K562 (cell line): ENCODE measurements around the gene CCDC9. TPM values are rescaled to one million over a fixed set of nuclear protein-coding genes. Genes with fewer than 3 reads are reported as not detected.

ENCODE experiments used
- ATF1 ChIP-seq, 2 experiments: fragments of 450-650 bp in 1 of 2; IDR thresholded peaks; 2 replicates each; pipeline ENCODE4 v1.6.1; 2016; ENCODE audit warnings: missing compliant biosample characterization in 1 of 2, missing genetic modification characterization in 1 of 2
- E2F4 ChIP-seq: sonication (generic); formaldehyde crosslinking; IDR thresholded peaks from 2 replicates; pipeline ENCODE4 v1.8.0; 2022; ENCODE audit warnings: mild to moderate bottlenecking, low read depth, missing genetic modification reagents
- MCM5 ChIP-seq: fragments of 450-650 bp; IDR thresholded peaks from 2 replicates; pipeline ENCODE4 v1.6.1; 2016; ENCODE audit warnings: low read depth
- MECOM ChIP-seq: fragments of 250-450 bp; sonication (Bioruptor Pico); IDR thresholded peaks from 2 replicates; pipeline ENCODE4 v1.8.0; 2022; ENCODE audit warnings: inconsistent platforms
- SIX5 ChIP-seq, 2 experiments: IDR thresholded peaks; 2 replicates each; pipeline ENCODE4 v1.6.1; 2011; ENCODE audit warnings: low read length in 2 of 2, borderline replicate concordance in 1 of 2, low read depth in 1 of 2, mild to moderate bottlenecking in 1 of 2, moderate library complexity in 1 of 2; ENCODE audit not compliant: insufficient read depth in 1 of 2
- TAL1 ChIP-seq: fragments of 450-650 bp; IDR thresholded peaks from 2 replicates; pipeline ENCODE4 v1.6.1; 2016; ENCODE audit warnings: mild to moderate bottlenecking
- ZEB2 ChIP-seq: fragments of 450-650 bp; IDR thresholded peaks from 2 replicates; pipeline ENCODE4 v1.6.1; 2016
- ZNF830 ChIP-seq: fragments of 250-450 bp; sonication (Bioruptor Pico); IDR thresholded peaks from 2 replicates; pipeline ENCODE4 v1.5.0; 2021; ENCODE audit warnings: mild to moderate bottlenecking
- polyA plus RNA-seq, 8 experiments: library from polyadenylated mRNA; depleted of rRNA in 4 of 8; stranded (reverse) in 5 of 8; unstranded in 3 of 8; fragments of >200 nt; fragmentation: Nextera tagmentation in 2 of 8; fragmentation: Illumina TruSeq in 1 of 8; extraction: Ambion mirVana in 2 of 8; extraction: Trizol in 1 of 8; gene quantifications; 2 replicates each; pipeline versions ENCODE4 v1.2.1 to v1.2.3, GENCODE V29; 2011 to 2014; ENCODE audit warnings: inconsistent platforms in 1 of 8, missing spikeins in 1 of 8
- total RNA-seq, 7 experiments: library from RNA; depleted of rRNA in 6 of 7; stranded (reverse); fragments of >200 nt in 6 of 7; fragmentation: Illumina TruSeq in 2 of 7; extraction: Trizol in 2 of 7; gene quantifications; 2 replicates each; pipeline versions ENCODE4 v1.2.1 to v1.2.3, GENCODE V29; 2011 to 2021; ENCODE audit warnings: low replicate concordance in 1 of 7
- TF ChIP-seq, protein P1 (sequence below), 2 experiments: fragments of 450-650 bp; formaldehyde crosslinking in 1 of 2; IDR thresholded peaks; 2 replicates each; pipeline versions ENCODE4 v1.4.0 to v1.6.1; 2014 to 2020; ENCODE audit warnings: mild to moderate bottlenecking in 2 of 2, borderline replicate concordance in 1 of 2, low read depth in 1 of 2
- TF ChIP-seq, protein P2 (sequence below): fragments of 450-650 bp; formaldehyde crosslinking; IDR thresholded peaks from 2 replicates; pipeline ENCODE4 v1.4.0; 2022; ENCODE audit warnings: missing genetic modification characterization
- TF ChIP-seq, protein P3 (sequence below), 2 experiments: fragments of 450-650 bp; IDR thresholded peaks; 2 replicates each; pipeline ENCODE4 v1.6.1; 2018; ENCODE audit warnings: mild to moderate bottlenecking in 2 of 2, low read depth in 1 of 2; ENCODE audit not compliant: partially characterized antibody in 2 of 2

Gene CCDC9
- total and polyA plus RNA-seq, 9 of the 15 experiments (the other 6 are each of a cell fraction or from before 2014, with no cell fraction given): 0.23 to 38.6 (median 8.4) TPM

- TF ChIP-seq, protein P1, sequence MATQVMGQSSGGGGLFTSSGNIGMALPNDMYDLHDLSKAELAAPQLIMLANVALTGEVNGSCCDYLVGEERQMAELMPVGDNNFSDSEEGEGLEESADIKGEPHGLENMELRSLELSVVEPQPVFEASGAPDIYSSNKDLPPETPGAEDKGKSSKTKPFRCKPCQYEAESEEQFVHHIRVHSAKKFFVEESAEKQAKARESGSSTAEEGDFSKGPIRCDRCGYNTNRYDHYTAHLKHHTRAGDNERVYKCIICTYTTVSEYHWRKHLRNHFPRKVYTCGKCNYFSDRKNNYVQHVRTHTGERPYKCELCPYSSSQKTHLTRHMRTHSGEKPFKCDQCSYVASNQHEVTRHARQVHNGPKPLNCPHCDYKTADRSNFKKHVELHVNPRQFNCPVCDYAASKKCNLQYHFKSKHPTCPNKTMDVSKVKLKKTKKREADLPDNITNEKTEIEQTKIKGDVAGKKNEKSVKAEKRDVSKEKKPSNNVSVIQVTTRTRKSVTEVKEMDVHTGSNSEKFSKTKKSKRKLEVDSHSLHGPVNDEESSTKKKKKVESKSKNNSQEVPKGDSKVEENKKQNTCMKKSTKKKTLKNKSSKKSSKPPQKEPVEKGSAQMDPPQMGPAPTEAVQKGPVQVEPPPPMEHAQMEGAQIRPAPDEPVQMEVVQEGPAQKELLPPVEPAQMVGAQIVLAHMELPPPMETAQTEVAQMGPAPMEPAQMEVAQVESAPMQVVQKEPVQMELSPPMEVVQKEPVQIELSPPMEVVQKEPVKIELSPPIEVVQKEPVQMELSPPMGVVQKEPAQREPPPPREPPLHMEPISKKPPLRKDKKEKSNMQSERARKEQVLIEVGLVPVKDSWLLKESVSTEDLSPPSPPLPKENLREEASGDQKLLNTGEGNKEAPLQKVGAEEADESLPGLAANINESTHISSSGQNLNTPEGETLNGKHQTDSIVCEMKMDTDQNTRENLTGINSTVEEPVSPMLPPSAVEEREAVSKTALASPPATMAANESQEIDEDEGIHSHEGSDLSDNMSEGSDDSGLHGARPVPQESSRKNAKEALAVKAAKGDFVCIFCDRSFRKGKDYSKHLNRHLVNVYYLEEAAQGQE (IDR thresholded peaks at IDR 0.05; ENCODE audit: borderline replicate concordance): peak; percentile 79
- TF ChIP-seq, protein P1 (CRISPR knock-in tag; IDR thresholded peaks at IDR 0.05; ENCODE audit: low read depth): peak; percentile 84
- TF ChIP-seq MCM5 (no peak), ZNF830 (CRISPR knock-in tag) (0 out of 2 replicates have a peak, but pooled peaks have one; percentile 47), ZEB2 (peak; percentile 84), TAL1 (peak; percentile 38; the same call in 1 of the 2 replicates), ATF1 (CRISPR knock-in tag; IDR thresholded peaks at IDR 0.05) (no peak), ATF1 (tag; IDR thresholded peaks at IDR 0.05) (peak; percentile 68), SIX5 (IDR thresholded peaks at IDR 0.05; ENCODE audit: borderline replicate concordance in 1 of 2, insufficient read depth in 1 of 2, low read depth in 1 of 2, low read length in 2 of 2) (no peak), E2F4 (CRISPR knock-in tag) (no peak), MECOM (CRISPR knock-in tag) (no peak)
- TF ChIP-seq, protein P2, sequence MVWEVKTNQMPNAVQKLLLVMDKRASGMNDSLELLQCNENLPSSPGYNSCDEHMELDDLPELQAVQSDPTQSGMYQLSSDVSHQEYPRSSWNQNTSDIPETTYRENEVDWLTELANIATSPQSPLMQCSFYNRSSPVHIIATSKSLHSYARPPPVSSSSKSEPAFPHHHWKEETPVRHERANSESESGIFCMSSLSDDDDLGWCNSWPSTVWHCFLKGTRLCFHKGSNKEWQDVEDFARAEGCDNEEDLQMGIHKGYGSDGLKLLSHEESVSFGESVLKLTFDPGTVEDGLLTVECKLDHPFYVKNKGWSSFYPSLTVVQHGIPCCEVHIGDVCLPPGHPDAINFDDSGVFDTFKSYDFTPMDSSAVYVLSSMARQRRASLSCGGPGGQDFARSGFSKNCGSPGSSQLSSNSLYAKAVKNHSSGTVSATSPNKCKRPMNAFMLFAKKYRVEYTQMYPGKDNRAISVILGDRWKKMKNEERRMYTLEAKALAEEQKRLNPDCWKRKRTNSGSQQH: 0 out of 2 replicates have a peak, but pooled peaks have one; percentile 56
- TF ChIP-seq, protein P3, sequence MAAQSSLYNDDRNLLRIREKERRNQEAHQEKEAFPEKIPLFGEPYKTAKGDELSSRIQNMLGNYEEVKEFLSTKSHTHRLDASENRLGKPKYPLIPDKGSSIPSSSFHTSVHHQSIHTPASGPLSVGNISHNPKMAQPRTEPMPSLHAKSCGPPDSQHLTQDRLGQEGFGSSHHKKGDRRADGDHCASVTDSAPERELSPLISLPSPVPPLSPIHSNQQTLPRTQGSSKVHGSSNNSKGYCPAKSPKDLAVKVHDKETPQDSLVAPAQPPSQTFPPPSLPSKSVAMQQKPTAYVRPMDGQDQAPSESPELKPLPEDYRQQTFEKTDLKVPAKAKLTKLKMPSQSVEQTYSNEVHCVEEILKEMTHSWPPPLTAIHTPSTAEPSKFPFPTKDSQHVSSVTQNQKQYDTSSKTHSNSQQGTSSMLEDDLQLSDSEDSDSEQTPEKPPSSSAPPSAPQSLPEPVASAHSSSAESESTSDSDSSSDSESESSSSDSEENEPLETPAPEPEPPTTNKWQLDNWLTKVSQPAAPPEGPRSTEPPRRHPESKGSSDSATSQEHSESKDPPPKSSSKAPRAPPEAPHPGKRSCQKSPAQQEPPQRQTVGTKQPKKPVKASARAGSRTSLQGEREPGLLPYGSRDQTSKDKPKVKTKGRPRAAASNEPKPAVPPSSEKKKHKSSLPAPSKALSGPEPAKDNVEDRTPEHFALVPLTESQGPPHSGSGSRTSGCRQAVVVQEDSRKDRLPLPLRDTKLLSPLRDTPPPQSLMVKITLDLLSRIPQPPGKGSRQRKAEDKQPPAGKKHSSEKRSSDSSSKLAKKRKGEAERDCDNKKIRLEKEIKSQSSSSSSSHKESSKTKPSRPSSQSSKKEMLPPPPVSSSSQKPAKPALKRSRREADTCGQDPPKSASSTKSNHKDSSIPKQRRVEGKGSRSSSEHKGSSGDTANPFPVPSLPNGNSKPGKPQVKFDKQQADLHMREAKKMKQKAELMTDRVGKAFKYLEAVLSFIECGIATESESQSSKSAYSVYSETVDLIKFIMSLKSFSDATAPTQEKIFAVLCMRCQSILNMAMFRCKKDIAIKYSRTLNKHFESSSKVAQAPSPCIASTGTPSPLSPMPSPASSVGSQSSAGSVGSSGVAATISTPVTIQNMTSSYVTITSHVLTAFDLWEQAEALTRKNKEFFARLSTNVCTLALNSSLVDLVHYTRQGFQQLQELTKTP (IDR thresholded peaks at IDR 0.05; ENCODE audit: low read depth in 1 of 2, partially characterized antibody in 2 of 2): peak in 1 of 2 experiments; percentile 71
Observed at GRCh38 chr19:47231215-47232054, 24.9 kb upstream of the CCDC9 start (continued).
